DLD1 (cell line): ENCODE data around the gene TJAP1.
"Not testable (repeated sequence)": the region's sequence is repeated elsewhere in the genome, so short reads cannot be mapped to it uniquely, and the experiment has no call there.

Experiments used
- in situ Hi-C: cut with HindIII; loops from 2 replicates; pipeline ENCODE4 v1.10.0; 2017; ENCODE audit warnings: low sequenced_read_pairs

TJAP1 gene

DNA sequence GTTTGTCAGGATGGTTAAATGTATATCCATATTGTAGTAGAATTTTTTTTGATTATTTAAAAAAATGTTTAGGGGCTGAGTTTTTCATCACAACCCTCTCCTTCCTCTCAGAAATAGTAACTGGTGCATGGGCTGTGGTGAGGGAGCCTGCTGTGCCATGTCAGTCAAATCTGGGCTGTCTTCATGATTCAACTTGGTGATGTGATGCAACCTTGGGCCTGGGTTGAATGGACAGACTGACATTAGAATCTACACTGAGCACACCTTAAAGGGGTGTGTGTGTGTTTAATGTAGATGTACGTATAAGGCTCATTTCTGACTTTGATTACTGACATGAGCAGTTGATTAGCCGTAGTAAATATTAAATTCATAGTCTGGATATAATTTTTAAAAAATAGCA lies 3.7 kb downstream of the TJAP1 start:
- in situ Hi-C loops, result no loop called here

DNA sequence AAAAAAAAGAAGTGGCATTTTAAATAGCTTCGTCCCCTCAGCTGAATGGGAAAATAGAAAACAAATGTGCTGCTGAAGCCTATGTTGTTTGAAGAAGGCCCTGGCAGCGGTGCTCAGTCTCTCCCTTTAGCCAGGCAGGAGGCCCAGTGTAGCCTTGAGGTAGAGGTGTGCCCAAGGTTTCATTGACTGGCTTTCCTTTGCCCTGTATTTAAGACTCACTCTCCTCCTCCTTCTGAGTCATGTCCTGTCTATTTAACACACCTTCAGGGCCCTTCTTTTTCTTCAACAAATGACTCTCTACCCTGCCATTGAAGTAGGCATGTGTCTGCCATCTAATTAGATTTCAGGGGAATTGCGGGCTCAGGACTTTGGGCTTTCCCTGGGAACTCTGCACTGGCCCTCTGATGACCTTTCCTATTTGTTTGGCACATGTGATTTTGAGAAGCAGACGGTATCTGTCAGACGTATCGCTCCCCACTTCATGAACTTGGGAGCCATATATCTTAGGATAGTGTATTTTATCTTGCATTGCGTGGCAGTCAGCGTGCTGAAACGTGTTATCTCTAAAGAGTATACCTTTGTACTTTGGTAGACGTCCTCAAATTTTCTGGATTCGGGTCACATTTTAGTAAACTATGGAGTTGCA lies 4.3 kb downstream of the TJAP1 start:
- in situ Hi-C loops, result no loop called here

- in situ Hi-C loops, result no loop called here
These were observed 11.4 kb downstream of the TJAP1 start for GRCh38 chr6:43488667-43489276.

DNA sequence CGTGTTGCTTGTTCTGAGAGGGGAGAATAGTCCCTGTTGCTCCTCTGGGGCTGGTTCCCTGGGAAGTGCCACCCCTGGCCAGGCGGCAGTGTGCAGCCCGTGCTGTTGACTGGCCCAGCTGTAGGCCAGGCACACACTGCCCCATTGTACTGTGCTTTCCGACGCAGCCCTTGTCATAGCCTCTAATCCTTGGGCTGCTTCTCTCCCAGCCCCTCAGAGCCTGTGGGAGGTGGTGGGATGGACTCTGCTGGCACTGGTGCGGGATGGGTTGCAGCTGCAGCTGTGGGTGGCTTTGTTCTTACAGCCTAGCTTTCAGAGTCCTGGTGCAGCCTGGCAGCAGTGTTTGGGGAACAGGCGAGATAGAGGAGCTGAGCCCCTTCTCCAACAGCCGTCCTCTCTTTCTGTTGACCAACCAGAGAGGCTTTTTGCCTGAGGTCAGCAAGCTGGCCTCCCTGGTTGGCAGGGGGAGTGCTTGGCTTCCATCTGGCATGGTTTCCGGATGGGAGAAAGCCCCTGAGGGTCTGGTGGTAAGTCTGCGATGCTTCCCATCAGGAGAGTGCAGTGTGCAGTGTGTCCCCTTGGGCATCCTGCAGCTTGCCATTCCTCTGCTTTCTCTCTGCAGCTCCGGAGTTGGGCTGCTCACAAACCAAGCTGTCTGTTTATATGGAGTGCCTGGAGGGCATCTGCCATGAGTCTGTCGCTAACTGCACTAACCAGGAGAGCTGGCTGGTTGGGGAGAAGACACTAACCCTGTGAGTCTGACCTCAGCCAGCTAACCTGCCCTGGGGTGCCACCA lies 12.1 kb downstream of the TJAP1 start:
- in situ Hi-C loops, result no loop called here

GRCh38 chr6:43490523-43490939 lies 13.2 kb downstream of the TJAP1 start:
- in situ Hi-C loops, result no loop called here

- in situ Hi-C loops, result no loop called here
These were observed 14.6 kb downstream of the TJAP1 start for GRCh38 chr6:43491750-43492661.

DNA sequence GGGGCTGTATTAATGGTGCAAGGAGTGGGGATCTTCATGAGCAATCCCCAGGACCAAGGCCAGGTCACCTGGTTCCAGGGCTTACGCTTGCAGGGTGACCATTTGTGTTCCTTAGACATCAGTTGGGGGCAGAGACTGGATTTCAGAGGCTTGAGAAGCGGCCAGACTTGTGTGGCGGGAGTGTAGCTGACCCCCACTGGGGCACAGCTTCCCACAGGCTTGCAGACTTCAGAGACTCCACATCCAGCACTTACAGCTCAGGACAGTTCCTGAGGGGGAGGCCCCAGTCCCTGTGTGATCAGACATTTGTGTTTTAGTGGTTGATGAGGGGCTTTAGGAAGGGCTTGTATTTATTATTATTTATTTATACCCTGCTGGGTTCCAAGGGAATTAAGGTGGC lies 15.3 kb downstream of the TJAP1 start:
- in situ Hi-C loops, result no loop called here

DNA sequence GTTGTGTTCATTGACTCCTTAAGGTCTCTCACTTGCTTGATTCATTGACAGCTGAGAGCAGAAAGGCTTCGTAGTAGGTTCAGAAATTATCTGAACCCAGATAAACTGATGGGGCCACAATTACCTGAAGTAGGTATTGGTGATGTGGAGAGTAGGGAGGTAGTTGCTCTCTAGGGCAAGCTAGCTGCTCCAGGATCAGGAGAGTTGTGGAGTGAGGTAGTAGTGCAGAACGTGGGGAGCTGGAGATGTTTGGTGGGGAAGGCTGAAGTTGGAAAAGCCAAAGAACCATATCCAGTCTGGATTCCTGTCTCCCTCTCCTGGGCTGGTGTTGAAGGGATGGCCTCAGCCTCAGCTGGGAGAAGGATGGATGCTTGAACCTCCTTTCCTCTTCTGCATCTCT lies 15.9 kb downstream of the TJAP1 start:
- in situ Hi-C loops, result no loop called here

DNA sequence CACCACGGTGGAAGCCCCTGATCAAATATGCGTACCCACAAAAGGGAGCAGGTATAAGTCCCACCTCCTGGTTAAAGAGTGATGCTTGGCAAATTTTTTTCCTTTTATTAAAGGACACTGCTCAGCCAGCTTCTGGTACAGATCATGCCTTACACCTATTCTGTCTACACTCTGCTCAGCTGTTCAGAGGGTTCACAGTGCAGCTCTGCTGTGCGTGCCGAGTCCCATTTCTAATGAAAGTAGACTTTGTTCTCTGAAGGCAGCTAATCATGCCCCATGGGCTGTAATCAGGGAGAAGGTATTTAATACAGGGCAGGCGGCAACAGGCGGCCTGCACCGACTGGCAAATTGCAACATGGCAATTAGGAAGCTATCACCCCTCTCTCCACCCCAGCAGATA lies 16.5 kb downstream of the TJAP1 start:
- in situ Hi-C loops, result no loop called here

GRCh38 chr6:43494321-43494720 lies 17.0 kb downstream of the TJAP1 start:
- in situ Hi-C loops, result no loop called here

GRCh38 chr6:43494766-43495165 lies 17.4 kb downstream of the TJAP1 start:
- in situ Hi-C loops, result no loop called here

DNA sequence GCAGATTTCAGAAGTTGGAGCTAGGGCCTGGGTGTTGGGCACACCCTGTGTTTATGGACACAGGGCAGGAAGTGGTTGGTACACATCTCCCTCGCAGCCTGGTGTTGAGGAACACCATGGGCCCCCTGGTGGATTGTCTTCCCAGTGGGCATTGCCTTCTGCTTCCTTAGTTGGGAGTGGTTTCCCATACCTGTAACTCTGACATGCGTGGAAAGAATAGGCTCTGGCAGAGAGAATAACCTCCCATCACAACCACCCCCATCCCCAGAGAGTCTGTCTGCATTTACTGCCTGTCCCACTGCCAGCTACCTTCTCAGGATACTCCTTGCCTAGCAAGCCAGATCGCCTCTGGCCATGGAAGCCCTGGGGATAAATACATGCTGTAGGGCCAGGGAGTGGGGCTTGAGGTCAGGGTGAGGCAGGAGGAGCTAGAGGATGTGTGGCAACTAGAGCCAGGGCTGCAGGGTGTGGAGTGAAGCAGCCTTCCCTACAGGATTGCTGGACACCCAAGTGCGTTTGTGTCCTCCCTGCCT lies 18.1 kb downstream of the TJAP1 start:
- in situ Hi-C loops, result no loop called here

- in situ Hi-C loops, result no loop called here
These were observed 19.2 kb downstream of the TJAP1 start for GRCh38 chr6:43496370-43497128.

- in situ Hi-C loops, result no loop called here
These were observed 19.7 kb downstream of the TJAP1 start for GRCh38 chr6:43497129-43497396.

GRCh38 chr6:43497689-43498088 lies 20.3 kb downstream of the TJAP1 start:
- in situ Hi-C loops, result no loop called here

DNA sequence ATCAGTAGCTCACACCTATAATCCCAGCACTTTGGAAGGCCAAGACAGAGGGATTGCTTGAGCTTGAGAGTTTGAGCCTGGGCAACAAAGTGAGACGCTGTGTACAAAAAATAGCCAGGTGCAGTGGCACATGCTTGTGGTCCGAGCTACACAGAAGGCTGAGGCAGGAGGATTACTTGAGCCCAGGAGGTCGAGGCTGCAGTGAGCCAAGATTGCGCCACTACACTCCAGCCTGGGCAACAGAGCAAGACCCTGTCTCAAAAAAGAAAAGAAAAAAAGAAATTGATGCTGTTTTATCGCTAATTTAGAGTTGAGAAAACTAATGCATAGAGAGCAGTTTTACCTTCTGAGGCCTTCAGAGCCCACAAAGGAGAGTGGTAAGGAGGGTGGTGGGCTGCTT lies 20.9 kb downstream of the TJAP1 start:
- in situ Hi-C loops, result not testable (repeated sequence)

DNA sequence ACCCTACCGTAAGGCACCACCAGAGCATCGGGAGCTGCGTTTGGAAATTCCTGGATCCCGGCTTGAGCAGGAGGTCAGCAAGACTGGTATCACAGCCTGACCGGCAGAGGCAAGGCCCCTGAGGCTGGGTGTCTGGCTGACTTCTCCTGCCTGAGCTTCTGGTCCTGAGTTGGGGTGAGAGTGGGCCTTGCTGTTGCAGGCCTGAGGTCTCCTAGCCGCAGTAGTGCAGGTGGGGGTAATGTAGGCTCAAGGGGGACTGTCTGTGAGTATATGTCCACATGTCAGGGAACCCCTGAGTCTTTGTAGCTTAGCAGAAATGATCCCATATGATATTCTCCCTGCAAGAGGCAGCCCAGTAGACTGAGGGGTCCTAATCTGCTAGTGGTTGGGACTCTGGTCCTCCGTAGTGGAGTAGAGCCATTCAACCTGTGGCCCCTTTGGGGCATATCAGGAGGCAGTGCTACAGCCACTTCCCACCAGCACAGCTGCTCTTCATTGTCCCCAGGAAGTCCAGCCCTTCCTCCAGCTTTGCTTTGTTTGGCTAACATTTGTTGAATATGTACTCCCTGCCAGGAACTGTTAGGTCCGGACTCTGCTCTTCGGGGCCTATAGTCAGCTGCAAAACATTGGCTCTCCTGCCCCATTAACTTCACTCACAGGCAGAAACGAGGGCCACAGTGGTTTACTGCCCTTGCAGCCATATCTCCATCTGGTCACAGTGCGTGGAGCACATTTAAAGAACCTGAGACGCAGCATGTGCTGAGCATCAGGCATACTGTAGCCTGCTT lies 21.9 kb downstream of the TJAP1 start:
- in situ Hi-C loops, result no loop called here

DNA sequence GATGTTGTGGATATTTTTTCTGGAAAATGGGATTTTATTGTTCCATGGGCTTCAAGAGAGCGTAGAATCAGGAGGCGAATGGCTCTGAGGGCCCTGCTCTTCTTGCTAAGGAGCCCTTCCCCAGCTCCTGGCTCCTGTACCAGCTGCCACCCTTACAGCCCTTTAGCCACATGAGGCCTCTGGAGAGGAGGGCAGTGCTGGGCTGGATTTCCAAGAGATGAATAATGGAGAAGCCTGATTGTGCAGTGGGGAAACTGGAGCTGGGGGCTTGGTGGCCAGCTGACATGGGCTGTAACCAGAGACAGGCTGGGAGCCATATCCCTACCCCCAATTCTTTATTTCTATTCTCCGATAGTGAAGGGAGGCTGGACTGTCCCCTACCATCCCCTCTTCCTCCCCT lies 23.6 kb downstream of the TJAP1 start:
- in situ Hi-C loops, result no loop called here

DNA sequence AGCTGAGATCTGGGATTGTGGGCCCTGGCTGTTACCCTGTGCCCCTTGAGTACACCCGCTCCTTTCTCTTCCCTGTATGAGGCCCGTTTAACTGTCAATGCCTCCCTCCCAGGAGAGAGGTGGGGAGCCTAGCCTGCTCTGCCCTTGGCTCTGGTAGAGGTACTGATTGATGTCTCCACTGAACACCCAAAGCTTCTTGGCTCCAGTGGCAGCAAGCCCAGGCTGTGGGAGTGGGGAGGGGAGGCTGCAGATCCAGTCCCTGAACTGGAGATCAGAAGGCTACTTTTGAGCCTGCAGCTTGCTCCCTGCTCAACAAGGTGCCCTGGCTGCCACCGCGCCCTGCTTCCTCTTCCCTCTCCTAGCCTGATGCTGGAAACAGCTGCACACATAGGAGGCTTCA lies 25.3 kb downstream of the TJAP1 start:
- in situ Hi-C loops, result no loop called here

GRCh38 chr6:43503443-43503842 lies 26.1 kb downstream of the TJAP1 start:
- in situ Hi-C loops, result no loop called here
